ENCODE measurements around the gene RPTOR. TPM values are rescaled to one million over a fixed set of nuclear protein-coding genes. Genes with fewer than 3 reads are reported as not detected.

Gene RPTOR
- total and polyA plus RNA-seq, 10 of the 15 experiments (the other 5 are each of a cell fraction or from before 2014, with no cell fraction given) = 0.18 to 32.1 (median 7.8) TPM

DNA sequence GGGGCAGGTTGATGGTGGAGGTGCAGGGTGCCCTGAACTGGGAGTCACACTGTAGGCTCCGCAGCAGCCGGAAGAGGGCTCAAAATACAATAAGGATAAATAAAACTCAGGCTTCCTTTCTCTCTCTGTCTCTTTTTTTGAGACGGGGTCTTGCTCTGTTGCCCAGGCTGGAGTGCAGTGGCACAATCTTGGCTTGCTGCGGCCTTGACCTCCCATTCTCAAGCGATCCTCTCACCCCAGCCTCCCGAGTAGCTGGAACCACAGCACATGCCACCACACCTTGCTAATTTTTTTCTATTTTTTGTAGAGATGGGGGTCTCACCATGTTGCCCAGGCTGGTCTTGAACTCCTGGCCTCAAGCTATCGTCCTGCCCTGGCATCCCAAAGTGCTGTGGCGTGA, 35.3 kb upstream of the RPTOR start:
- no peak for TF ChIP-seq SMAD5 (IDR thresholded peaks at IDR 0.05; ENCODE audit: low read depth)
- TF ChIP-seq, protein P1, sequence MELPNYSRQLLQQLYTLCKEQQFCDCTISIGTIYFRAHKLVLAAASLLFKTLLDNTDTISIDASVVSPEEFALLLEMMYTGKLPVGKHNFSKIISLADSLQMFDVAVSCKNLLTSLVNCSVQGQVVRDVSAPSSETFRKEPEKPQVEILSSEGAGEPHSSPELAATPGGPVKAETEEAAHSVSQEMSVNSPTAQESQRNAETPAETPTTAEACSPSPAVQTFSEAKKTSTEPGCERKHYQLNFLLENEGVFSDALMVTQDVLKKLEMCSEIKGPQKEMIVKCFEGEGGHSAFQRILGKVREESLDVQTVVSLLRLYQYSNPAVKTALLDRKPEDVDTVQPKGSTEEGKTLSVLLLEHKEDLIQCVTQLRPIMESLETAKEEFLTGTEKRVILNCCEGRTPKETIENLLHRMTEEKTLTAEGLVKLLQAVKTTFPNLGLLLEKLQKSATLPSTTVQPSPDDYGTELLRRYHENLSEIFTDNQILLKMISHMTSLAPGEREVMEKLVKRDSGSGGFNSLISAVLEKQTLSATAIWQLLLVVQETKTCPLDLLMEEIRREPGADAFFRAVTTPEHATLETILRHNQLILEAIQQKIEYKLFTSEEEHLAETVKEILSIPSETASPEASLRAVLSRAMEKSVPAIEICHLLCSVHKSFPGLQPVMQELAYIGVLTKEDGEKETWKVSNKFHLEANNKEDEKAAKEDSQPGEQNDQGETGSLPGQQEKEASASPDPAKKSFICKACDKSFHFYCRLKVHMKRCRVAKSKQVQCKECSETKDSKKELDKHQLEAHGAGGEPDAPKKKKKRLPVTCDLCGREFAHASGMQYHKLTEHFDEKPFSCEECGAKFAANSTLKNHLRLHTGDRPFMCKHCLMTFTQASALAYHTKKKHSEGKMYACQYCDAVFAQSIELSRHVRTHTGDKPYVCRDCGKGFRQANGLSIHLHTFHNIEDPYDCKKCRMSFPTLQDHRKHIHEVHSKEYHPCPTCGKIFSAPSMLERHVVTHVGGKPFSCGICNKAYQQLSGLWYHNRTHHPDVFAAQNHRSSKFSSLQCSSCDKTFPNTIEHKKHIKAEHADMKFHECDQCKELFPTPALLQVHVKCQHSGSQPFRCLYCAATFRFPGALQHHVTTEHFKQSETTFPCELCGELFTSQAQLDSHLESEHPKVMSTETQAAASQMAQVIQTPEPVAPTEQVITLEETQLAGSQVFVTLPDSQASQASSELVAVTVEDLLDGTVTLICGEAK (IDR thresholded peaks at IDR 0.05; ENCODE audit: borderline replicate concordance) = no peak
- no peak for TF ChIP-seq IKZF1 (conservative IDR thresholded peaks at IDR 0.05)
- no peak for TF ChIP-seq ZBED1 (IDR thresholded peaks at IDR 0.05; ENCODE audit: borderline replicate concordance)
- TF ChIP-seq FOS (IDR thresholded peaks at IDR 0.05; ENCODE audit: borderline replicate concordance, extremely low read depth, insufficient read length) = no peak
- CTCF ChIA-PET = no interaction called here
- BruUV-seq (replicated peaks) = no TSS peak

More for the DNA sequence above, 35.3 kb upstream of the RPTOR start:
- H3K4me2 ChIP-seq (ENCODE audit: control insufficient read depth, insufficient read depth) = no peak overlapping the region
- FAIRE-seq = no peak
- H3K79me2 ChIP-seq (ENCODE audit: control insufficient read depth, insufficient read depth, low read length) = no peaks in the 10 kb centered on the region
- ChIA-PET SMC1A (ENCODE audit: uncharacterized antibody, unreplicated experiment) (no interaction called here), POLR2A (interaction anchor here (0.5 kb wide), 1 partner anchor 82 kb away, joined by 3 read pairs; no protein-coding TSS in a partner anchor), RAD21 (ENCODE audit: unreplicated experiment) (no interaction called here)
- no peaks in the 10 kb centered on the region for H3K4me1 ChIP-seq (ENCODE audit: control insufficient read depth, insufficient read depth, low read length)
- ATAC-seq = no peak
- no peak overlapping the region for H3K4me3 ChIP-seq
- no peak for DNase-seq (ENCODE audit: low read depth, low spot score)
- H3K9ac ChIP-seq (ENCODE audit: control insufficient read depth, insufficient read depth, low read length) = no peak overlapping the region
- 32% methylated on average over 8 of the region's 8 CpGs for WGBS (ENCODE audit: insufficient coverage, insufficient replicate concordance, low lambda C conversion rate, missing lambda C conversion rate)
- in situ Hi-C loops (cut with MboI) = no loop called here
- intact Hi-C loops (cut with micrococcal nuclease; ENCODE audit: unreplicated experiment) = no loop called here
- H2AFZ ChIP-seq (ENCODE audit: control insufficient read depth, low read depth, low read length) = no peak overlapping the region
- no peaks in the 10 kb centered on the region for H3K36me3 ChIP-seq (ENCODE audit: control insufficient read depth in 2 of 2, insufficient read depth in 2 of 2, low read length in 1 of 2)
- no peak overlapping the region for H3K27ac ChIP-seq (ENCODE audit: control insufficient read depth, insufficient read depth)
- no peaks in the 10 kb centered on the region; the same call in 1 of the 2 replicates for H4K20me1 ChIP-seq (ENCODE audit: control insufficient read depth, insufficient read depth)
- no peaks in the 10 kb centered on the region for H3K9me3 ChIP-seq (replicated peaks; ENCODE audit: control insufficient read depth, insufficient read depth, low read length)
- peaks cover 0 to 3% of the 10 kb centered on the region in 2 experiments; a peak in 2 of 4 replicates for H3K27me3 ChIP-seq (replicated peaks in 1 of 2; ENCODE audit: control insufficient read depth in 2 of 2, insufficient read depth in 2 of 2, low read length in 1 of 2)
